HepG2 (cell line): Measurements from ENCODE around the gene SH3BP2. TPM values are rescaled to one million over a fixed set of nuclear protein-coding genes. Genes with fewer than 3 reads are reported as not detected.

Experiments used
- ATRX ChIP-seq: sonication (generic); formaldehyde crosslinking; IDR thresholded peaks from 2 replicates; pipeline ENCODE4 v1.4.0; 2020; ENCODE audit warnings: missing genetic modification reagents, borderline replicate concordance
- BATF2 ChIP-seq: sonication (generic); formaldehyde crosslinking; IDR thresholded peaks from 2 replicates; pipeline ENCODE4 v1.8.0; 2022; ENCODE audit warnings: mild to moderate bottlenecking, missing genetic modification reagents, moderate library complexity
- CAMTA2 ChIP-seq: sonication (generic); formaldehyde crosslinking; IDR thresholded peaks from 2 replicates; pipeline ENCODE4 v1.4.0; 2020; ENCODE audit warnings: mild to moderate bottlenecking, missing genetic modification reagents, borderline replicate concordance
- CREM ChIP-seq, 2 experiments: sonication (generic) in 1 of 2; formaldehyde crosslinking in 1 of 2; IDR thresholded peaks; 2 replicates each; pipeline versions ENCODE4 v1.4.0 to v1.6.1; 2016 to 2020; ENCODE audit warnings: antibody characterized with exemption in 1 of 2, mild to moderate bottlenecking in 1 of 2, missing genetic modification reagents in 1 of 2
- GMEB2 ChIP-seq: IDR thresholded peaks from 2 replicates; pipeline ENCODE4 v1.6.1; 2016; ENCODE audit warnings: missing biosample characterization, missing genetic modification reagents, low read depth
- HIVEP1 ChIP-seq: sonication (generic); formaldehyde crosslinking; IDR thresholded peaks from 2 replicates; pipeline ENCODE4 v1.4.0; 2020; ENCODE audit warnings: mild to moderate bottlenecking, missing genetic modification reagents
- MAF1 ChIP-seq: sonication (generic); formaldehyde crosslinking; IDR thresholded peaks from 2 replicates; pipeline ENCODE4 v1.5.0; 2020; ENCODE audit warnings: missing genetic modification reagents, borderline replicate concordance
- NFIB ChIP-seq: sonication (generic); formaldehyde crosslinking; IDR thresholded peaks from 2 replicates; pipeline ENCODE4 v1.9.0; 2021; ENCODE audit warnings: missing genetic modification reagents, mild to moderate bottlenecking, borderline replicate concordance
- PRPF4 ChIP-seq: fragments of 200-400 bp; formaldehyde crosslinking; IDR thresholded peaks from 2 replicates; pipeline ENCODE4 v1.6.1; 2016; ENCODE audit warnings: low read length, low read depth; ENCODE audit not compliant: poor library complexity, severe bottlenecking
- REST ChIP-seq, 2 experiments: IDR thresholded peaks; 2 replicates each; pipeline ENCODE4 v1.6.1; 2011 to 2012; ENCODE audit warnings: low read length in 2 of 2, borderline replicate concordance in 1 of 2, low read depth in 1 of 2, mild to moderate bottlenecking in 1 of 2, moderate library complexity in 1 of 2
- SYNCRIP ChIP-seq: fragments of 200-400 bp; formaldehyde crosslinking; IDR thresholded peaks from 2 replicates; pipeline ENCODE4 v1.6.1; 2018; ENCODE audit warnings: mild to moderate bottlenecking, low read depth, low read length; ENCODE audit not compliant: insufficient read depth
- TBX2 ChIP-seq: sonication (generic); formaldehyde crosslinking; IDR thresholded peaks from 2 replicates; pipeline ENCODE4 v1.5.0; 2020; ENCODE audit warnings: missing genetic modification reagents, mild to moderate bottlenecking, borderline replicate concordance
- TCF12 ChIP-seq, 2 experiments: fragments of 450-650 bp in 1 of 2; sonication (generic) in 1 of 2; formaldehyde crosslinking in 1 of 2; IDR thresholded peaks; 2 replicates each; pipeline versions ENCODE4 v1.6.1 to v1.8.0; 2017 to 2022; ENCODE audit warnings: antibody characterized with exemption in 1 of 2, mild to moderate bottlenecking in 1 of 2, missing genetic modification reagents in 1 of 2, moderate library complexity in 1 of 2
- THAP11 ChIP-seq: IDR thresholded peaks from 2 replicates; pipeline ENCODE4 v1.6.1; 2016; ENCODE audit warnings: missing biosample characterization, missing genetic modification reagents
- TP53 ChIP-seq: sonication (generic); formaldehyde crosslinking; conservative IDR thresholded peaks from 2 replicates; pipeline ENCODE4 v1.4.0; 2020; ENCODE audit warnings: missing genetic modification reagents
- ZFY ChIP-seq: sonication (generic); formaldehyde crosslinking; IDR thresholded peaks from 2 replicates; pipeline ENCODE4 v1.4.0; 2020; ENCODE audit warnings: missing genetic modification reagents
- ZNF230 ChIP-seq: sonication (generic); formaldehyde crosslinking; IDR thresholded peaks from 2 replicates; pipeline ENCODE4 v1.4.0; 2020; ENCODE audit warnings: mild to moderate bottlenecking, missing genetic modification reagents
- ZNF3 ChIP-seq: IDR thresholded peaks from 2 replicates; pipeline ENCODE4 v1.7.0; 2017; ENCODE audit warnings: inconsistent platforms
- ZNF451 ChIP-seq: sonication (generic); formaldehyde crosslinking; IDR thresholded peaks from 2 replicates; pipeline ENCODE4 v1.5.0; 2020; ENCODE audit warnings: mild to moderate bottlenecking, missing genetic modification reagents
- ZNF562 ChIP-seq: sonication (generic); formaldehyde crosslinking; IDR thresholded peaks from 2 replicates; pipeline ENCODE4 v1.8.0; 2022; ENCODE audit warnings: missing genetic modification reagents, borderline replicate concordance
- ZNF737 ChIP-seq: sonication (generic); formaldehyde crosslinking; IDR thresholded peaks from 2 replicates; pipeline ENCODE4 v1.5.0; 2020; ENCODE audit warnings: missing genetic modification reagents, mild to moderate bottlenecking, borderline replicate concordance
- polyA plus RNA-seq, 8 experiments: library from polyadenylated mRNA; depleted of rRNA in 3 of 8; stranded (reverse) in 7 of 8; unstranded in 1 of 8; fragments of >200 nt; fragmentation: Illumina TruSeq in 4 of 8; extraction: Trizol in 4 of 8; gene quantifications; 2 replicates each; pipeline versions ENCODE4 v1.2.1 to v1.2.3, GENCODE V29; 2011 to 2016; ENCODE audit warnings: low read depth in 4 of 8, missing spikeins in 1 of 8, mixed read lengths in 1 of 8; ENCODE audit not compliant: insufficient read depth in 1 of 8
- total RNA-seq, 5 experiments: library from RNA; depleted of rRNA; stranded (reverse); fragments of >200 nt; fragmentation: Illumina TruSeq; extraction: Trizol; gene quantifications; 2 replicates each; pipeline ENCODE4 v1.2.3, GENCODE V29; 2016; ENCODE audit warnings: low read depth in 1 of 5

SH3BP2 gene
- total and polyA plus RNA-seq, 2 of the 13 experiments (the other 11 are each of a cell fraction or from before 2014, with no cell fraction given): 16.9 to 34.5 TPM

- TF ChIP-seq GMEB2 (CRISPR knock-in tag) (no peak), ZNF230 (0 out of 2 replicates have a peak, but pooled peaks have one; percentile 39), ZFY (peak; percentile 58; the same call in 1 of the 2 replicates), TBX2 (CRISPR knock-in tag) (peak; percentile 24), HIVEP1 (CRISPR knock-in tag) (no peak), REST (IDR thresholded peaks at IDR 0.05; ENCODE audit: borderline replicate concordance in 1 of 2, low read depth in 1 of 2, low read length in 2 of 2) (no peak), CAMTA2 (0 out of 2 replicates have a peak, but pooled peaks have one; percentile 42), BATF2 (CRISPR knock-in tag) (no peak), SYNCRIP (no peak), TP53 (CRISPR knock-in tag) (no peak), TCF12 (IDR thresholded peaks at IDR 0.05) (no peak), TCF12 (CRISPR knock-in tag; IDR thresholded peaks at IDR 0.05) (no peak), PRPF4 (no peak), ATRX (no peak), ZNF3 (CRISPR knock-in tag) (no peak), CREM (IDR thresholded peaks at IDR 0.05) (no peak), CREM (CRISPR knock-in tag; IDR thresholded peaks at IDR 0.05) (no peak), THAP11 (CRISPR knock-in tag) (peak; percentile 35; the same call in 1 of the 2 replicates), ZNF451 (CRISPR knock-in tag) (0 out of 2 replicates have a peak, but pooled peaks have one; percentile 42), NFIB (CRISPR knock-in tag) (no peak), ZNF737 (0 out of 2 replicates have a peak, but pooled peaks have one; percentile 59), MAF1 (CRISPR knock-in tag) (0 out of 2 replicates have a peak, but pooled peaks have one; percentile 26), ZNF562 (CRISPR knock-in tag) (no peak)
Measured at GRCh38 chr4:2761035-2761923, 31.6 kb upstream of the SH3BP2 start (continued).
